Aorta (tissue), 5 donors: ENCODE measurements around the gene TPI1. TPM values are rescaled to one million over a fixed set of nuclear protein-coding genes. Genes with fewer than 3 reads are reported as not detected.
"Not testable (repeated sequence)": the region's sequence is repeated elsewhere in the genome, so short reads cannot be mapped to it uniquely, and the experiment has no call there.

Experiments
- ATAC-seq: fragments of 200-7000 bp; cut with Tn5 transposase; one replicate; pipeline ENCODE4 v1.9.1; 2022; ENCODE audit warnings: moderate library complexity; ENCODE audit not compliant: low FRiP score
- DNase-seq, 2 donors: peaks; one replicate each; pipeline ENCODE4 v3.0.0-alpha.2; 2020
- H3K27ac ChIP-seq, 2 donors: one replicate each; pipeline ENCODE4 v1.5.1; 2013; ENCODE audit warnings: low read length in 2 of 2, mild to moderate bottlenecking in 2 of 2, moderate library complexity in 2 of 2, control low read depth in 1 of 2, inconsistent platforms in 1 of 2, low read depth in 1 of 2
- H3K27me3 ChIP-seq, 2 donors: one replicate each; pipeline ENCODE4 v1.6.1; 2013; ENCODE audit warnings: control low read depth in 1 of 2, low read length in 1 of 2, mild to moderate bottlenecking in 1 of 2, moderate library complexity in 1 of 2; ENCODE audit not compliant: insufficient read depth in 2 of 2, control insufficient read depth in 1 of 2
- H3K36me3 ChIP-seq, 2 donors: one replicate each; pipeline ENCODE4 v1.6.1; 2013; ENCODE audit warnings: control low read depth in 1 of 2, low read length in 1 of 2, mild to moderate bottlenecking in 1 of 2; ENCODE audit not compliant: insufficient read depth in 2 of 2, control insufficient read depth in 1 of 2
- H3K4me1 ChIP-seq, 2 donors: one replicate each; pipeline ENCODE4 v1.6.1; 2013; ENCODE audit warnings: low read length in 2 of 2, control low read depth in 1 of 2, mild to moderate bottlenecking in 1 of 2, moderate library complexity in 1 of 2; ENCODE audit not compliant: insufficient read depth in 2 of 2, control insufficient read depth in 1 of 2
- H3K4me3 ChIP-seq, 2 donors: one replicate each; pipeline ENCODE4 v1.5.1; 2013; ENCODE audit warnings: low read length in 2 of 2, control low read depth in 1 of 2, mild to moderate bottlenecking in 1 of 2
- H3K9me3 ChIP-seq: one replicate; pipeline ENCODE4 v1.6.1; 2013; ENCODE audit warnings: mild to moderate bottlenecking, low read length; ENCODE audit not compliant: control insufficient read depth
- WGBS, 2 donors: extraction: QIAGEN DNeasy Blood & Tissue Kit; methylation state at CpG; one replicate each; pipeline ENCODE4 v1.1.7; 2013; 5-methylcytosine and 5-hydroxymethylcytosine counted together
- intact Hi-C, 2 donors: fragments of 100-400 bp; cut with DNase I; formaldehyde crosslinking; loops; one replicate each; pipeline versions ENCODE4 v1.14.2 to v1.15.0; 2022
- polyA plus RNA-seq, 2 donors: library from polyadenylated mRNA; stranded (reverse); fragments of 200-250 nt; gene quantifications; one replicate each; pipeline ENCODE4 v1.2.3, GENCODE V29; 2013
- total RNA-seq, 2 donors: library from RNA; stranded (reverse); fragmentation: NEBNext Ultra II Directional; extraction: Animal tissue kit (Norgen Biotek cat#: 25700); gene quantifications; one replicate each; pipeline ENCODE4 v1.2.1, GENCODE V29; 2021
- donor health status: healthy with polysubstance abuse.
- donor health status: Bipolar disorder and iron deficiency.
- donor health status: DM: no; HTN: no; CAD: no.
- donor health status: DM: no; HTN: no; CAD: no.
- donor health status: DM: yes; HTN: yes; CAD: no.

Gene TPI1
- total and polyA plus RNA-seq, 4 donors: 310 to 317 (median 315) TPM

DNA sequence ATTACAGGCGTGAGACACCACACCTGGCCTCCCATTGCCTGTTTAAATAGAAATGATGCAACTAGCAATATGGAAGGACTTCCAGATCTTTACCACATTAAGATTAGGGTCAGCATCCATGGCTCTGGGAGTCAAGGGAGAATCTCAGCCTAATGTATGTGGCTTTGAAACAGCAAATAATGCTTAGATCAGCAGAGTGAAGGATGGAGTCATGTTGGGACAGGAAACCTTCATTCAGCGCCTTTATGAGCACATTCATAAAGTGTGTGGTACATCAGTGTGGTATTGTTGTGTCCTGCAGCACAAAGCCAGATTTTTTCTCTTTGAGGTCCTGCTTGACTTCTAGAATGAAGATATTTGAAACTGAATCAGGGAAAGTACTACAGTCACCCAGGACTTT lies 21.0 kb downstream of the TPI1 start:
- intact Hi-C loops: no loop called here
- Histone ChIP-seq H3K27me3 (no peaks in the 10 kb centered on the region), H3K4me3 (no peak overlapping the region), H3K36me3 (peaks cover 0 to 3% of the 10 kb centered on the region in 2 donors), H3K9me3 (no peaks in the 10 kb centered on the region), H3K27ac (no peak overlapping the region), H3K4me1 (no peaks in the 10 kb centered on the region)
- WGBS, 2 donors: 91 to 93% methylated on average over 2 of the region's 2 CpGs
- no peak for DNase-seq
- no peak for ATAC-seq

GRCh38 chr12:6888794-6889193 lies 21.5 kb downstream of the TPI1 start:
- H3K36me3 ChIP-seq: not testable (repeated sequence)

DNA sequence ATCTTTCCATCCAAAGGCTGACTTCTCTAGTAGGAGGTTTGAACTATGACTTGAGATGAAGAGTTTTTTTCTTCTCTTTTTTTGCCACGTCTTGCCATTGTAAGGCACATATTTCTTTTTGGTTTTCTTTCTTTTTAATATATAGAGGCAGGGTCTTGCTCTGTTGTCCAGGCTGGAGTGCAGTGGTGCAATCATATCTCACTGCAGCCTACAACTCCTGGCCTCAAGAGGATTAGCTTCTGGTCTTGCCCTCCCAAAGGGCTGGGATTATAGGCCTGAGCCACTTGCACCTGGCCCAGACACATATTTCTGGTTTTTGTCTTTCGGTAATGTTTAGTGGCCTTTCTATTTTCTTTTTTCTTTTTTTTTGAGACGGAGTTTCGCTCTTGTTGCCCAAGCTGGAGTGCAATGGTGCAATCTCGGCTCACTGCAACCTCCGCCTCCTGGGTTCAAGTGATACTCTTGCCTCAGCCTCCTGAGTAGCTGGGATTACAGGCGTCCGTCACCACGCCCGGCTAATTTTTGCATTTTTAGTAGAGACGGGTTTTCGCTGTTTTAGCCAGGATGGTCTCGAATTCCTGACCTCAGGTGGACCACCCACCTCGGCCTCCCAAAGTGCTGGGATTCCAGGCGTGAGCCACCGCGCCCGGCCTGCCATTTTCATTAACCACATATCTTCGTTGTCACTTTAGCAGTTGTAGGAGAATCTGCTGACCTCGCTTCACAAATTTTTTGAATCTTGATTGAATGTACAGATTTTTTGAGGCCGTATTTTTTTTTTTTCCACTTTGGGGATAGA lies 22.6 kb downstream of the TPI1 start:
- 94 to 96% methylated on average over 21 of the region's 21 CpGs for WGBS, 2 donors
- H3K36me3 ChIP-seq, H3K9me3 ChIP-seq, H3K27me3 ChIP-seq, H3K27ac ChIP-seq, H3K4me1 ChIP-seq, ATAC-seq, H3K4me3 ChIP-seq: not testable (repeated sequence)
- peak in 1 of 2 donors; percentile 59 for DNase-seq
- intact Hi-C loops: loop anchor here in 1 of 2 donors (2.0 kb wide), 1 partner anchor 37 kb away; the partner anchor contains the start of gene USP5

More at GRCh38 chr12:6888794-6889193, 21.5 kb downstream of the TPI1 start:
- WGBS, 2 donors: 74 to 78% methylated on average over 7 of the region's 7 CpGs
- intact Hi-C loops, H3K27ac ChIP-seq, H3K27me3 ChIP-seq, H3K4me1 ChIP-seq, ATAC-seq, H3K4me3 ChIP-seq, H3K9me3 ChIP-seq: not testable (repeated sequence)
- peak in 1 of 2 donors; percentile 1 for DNase-seq

DNA sequence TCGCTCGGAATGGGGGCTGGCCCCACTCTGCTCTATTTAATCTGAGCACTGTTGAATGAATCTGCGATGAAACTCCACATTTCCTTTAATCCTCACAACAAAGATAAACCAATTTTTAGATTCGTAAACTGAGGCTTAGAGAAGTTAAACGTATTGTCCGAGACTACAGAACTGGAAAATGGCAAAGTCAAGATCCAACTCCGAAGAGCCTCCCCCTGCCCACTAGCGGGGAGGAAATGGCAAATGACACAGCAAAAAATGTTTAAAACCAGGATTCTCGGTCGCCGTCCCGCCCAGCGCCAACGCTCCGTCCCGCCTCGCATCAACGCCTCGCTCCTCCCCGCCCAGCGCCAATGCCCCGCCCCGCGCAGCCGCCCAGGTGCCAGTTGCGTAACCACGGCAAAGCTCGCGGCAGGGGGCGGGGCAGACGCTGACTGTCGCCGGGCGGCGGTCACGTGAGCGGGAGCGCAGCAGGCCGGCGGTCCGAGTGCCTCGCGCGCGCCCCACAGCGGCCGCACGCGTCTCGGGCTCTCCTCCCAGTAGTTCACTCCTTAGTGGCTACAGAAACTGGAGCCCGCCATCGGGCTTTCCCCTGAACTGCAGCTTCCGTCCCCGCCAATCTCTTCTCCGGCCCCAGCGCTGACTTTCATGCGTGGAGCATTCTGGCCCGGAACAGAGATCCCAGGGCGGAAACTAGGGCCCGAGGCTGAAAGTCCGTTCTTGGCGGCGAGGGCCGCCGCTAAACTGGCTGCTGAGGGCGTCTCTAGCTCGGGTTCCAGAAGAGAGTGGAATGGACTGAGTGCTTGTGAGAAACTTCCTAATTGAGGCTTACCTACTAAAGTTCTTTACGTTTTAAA lies 23.7 kb downstream of the TPI1 start:
- DNase-seq (peak; percentile 98 to 100), ATAC-seq (peak; percentile 99)
- WGBS, 2 donors: 1% methylated on average over 57 to 68 of the region's 68 CpGs
- intact Hi-C loops: loop anchor here in 1 of 2 donors (2.0 kb wide), 1 partner anchor 38 kb away; the partner anchor contains the start of gene USP5
- Histone ChIP-seq H3K27me3 (no peaks in the 10 kb centered on the region), H3K9me3 (no peaks in the 10 kb centered on the region), H3K36me3 (no peaks in the 10 kb centered on the region), H3K27ac (peak overlapping the region; percentile 46 to 78), H3K4me1 (no peaks in the 10 kb centered on the region), H3K4me3 (peak overlapping the region; percentile 29 to 44)

- ATAC-seq (peak; percentile 1), DNase-seq (peak in 1 of 2 donors; percentile 41)
- intact Hi-C loops: loop anchor here in 1 of 2 donors (2.0 kb wide), 1 partner anchor 39 kb away; the partner anchor contains the start of gene USP5
- no peaks in the 10 kb centered on the region for H3K27me3 ChIP-seq
- H3K4me1 ChIP-seq: no peaks in the 10 kb centered on the region
- H3K4me3 ChIP-seq: peak overlapping the region; percentile 10 to 44
- H3K36me3 ChIP-seq: no peaks in the 10 kb centered on the region
- no peaks in the 10 kb centered on the region for H3K9me3 ChIP-seq
- H3K27ac ChIP-seq: peak overlapping the region; percentile 46 to 78
- WGBS, 2 donors: 82 to 83% methylated on average over 5 of the region's 5 CpGs
Observed at GRCh38 chr12:6891646-6892001, 24.3 kb downstream of the TPI1 start.

DNA sequence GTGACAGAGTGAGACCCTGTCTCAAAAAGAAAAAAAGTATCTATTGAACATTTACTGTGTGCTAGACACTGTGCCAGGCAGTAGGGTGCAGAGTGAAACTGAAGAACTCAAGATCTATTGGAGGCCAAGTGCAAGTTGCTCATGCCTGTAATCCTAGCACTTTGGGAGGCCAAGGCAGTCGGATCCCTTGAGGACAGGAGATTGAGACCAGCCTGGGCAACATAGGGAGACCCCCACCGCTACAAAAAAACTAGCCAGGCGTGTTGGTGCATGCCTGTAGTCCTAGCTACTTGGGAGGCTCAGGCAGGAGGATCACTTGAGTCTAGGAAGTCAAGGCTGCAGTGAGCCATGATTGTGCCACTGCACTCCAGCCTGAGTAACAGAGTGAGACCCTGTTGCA lies 25.4 kb downstream of the TPI1 start:
- WGBS, 2 donors: 90 to 95% methylated on average over 3 of the region's 3 CpGs
- not testable (repeated sequence) for ATAC-seq
- peak in 1 of 2 donors; percentile 23 for DNase-seq

DNA sequence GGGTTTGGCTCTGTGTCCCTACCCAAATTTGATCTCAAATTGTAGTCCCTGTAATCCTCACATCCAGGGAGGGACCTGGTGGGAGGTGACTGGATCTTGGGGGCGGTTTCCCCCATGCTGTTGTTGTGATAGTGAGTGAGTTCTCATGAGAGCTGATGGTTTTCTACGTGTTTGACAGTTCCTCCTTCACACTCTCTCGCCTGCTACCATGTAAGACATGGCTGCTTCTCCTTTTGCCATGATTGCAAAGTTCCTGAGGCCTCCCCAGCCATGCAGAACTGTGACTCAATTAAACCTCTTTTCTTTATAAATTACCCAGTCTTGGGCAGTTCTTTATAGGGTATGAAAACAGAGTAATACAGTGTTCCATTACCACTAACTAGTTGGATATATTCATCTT lies 27.0 kb downstream of the TPI1 start:
- DNase-seq (peak in 1 of 2 donors; percentile 11), ATAC-seq (no peak)
- 81 to 84% methylated on average over 3 of the region's 3 CpGs for WGBS, 2 donors
- Histone ChIP-seq H3K27me3 (no peaks in the 10 kb centered on the region), H3K4me3 (no peak overlapping the region), H3K4me1 (no peaks in the 10 kb centered on the region), H3K9me3 (no peaks in the 10 kb centered on the region), H3K27ac (no peak overlapping the region), H3K36me3 (no peaks in the 10 kb centered on the region)
- intact Hi-C loops: no loop called here

More for the DNA sequence above, 25.4 kb downstream of the TPI1 start:
- H3K36me3 ChIP-seq, H3K27me3 ChIP-seq, H3K4me3 ChIP-seq, H3K4me1 ChIP-seq, H3K27ac ChIP-seq, intact Hi-C loops, H3K9me3 ChIP-seq: not testable (repeated sequence)

- WGBS, 2 donors: 46 to 63% methylated on average over 6 of the region's 6 CpGs
- no peak overlapping the region for H3K4me3 ChIP-seq
- H3K36me3 ChIP-seq: no peaks in the 10 kb centered on the region
- ATAC-seq: no peak
- no peaks in the 10 kb centered on the region for H3K4me1 ChIP-seq
- H3K27ac ChIP-seq: no peak overlapping the region
- H3K9me3 ChIP-seq: no peaks in the 10 kb centered on the region
- H3K27me3 ChIP-seq: no peaks in the 10 kb centered on the region
- intact Hi-C loops: no loop called here
- no peak for DNase-seq
Observed at GRCh38 chr12:6896846-6897435, 29.6 kb downstream of the TPI1 start.
